ENCODE data around the gene HLA-DRB1.
"Not testable (repeated sequence)": the region's sequence is repeated elsewhere in the genome, so short reads cannot be mapped to it uniquely, and the experiment has no call there.

The HLA-DRB1 gene

DNA sequence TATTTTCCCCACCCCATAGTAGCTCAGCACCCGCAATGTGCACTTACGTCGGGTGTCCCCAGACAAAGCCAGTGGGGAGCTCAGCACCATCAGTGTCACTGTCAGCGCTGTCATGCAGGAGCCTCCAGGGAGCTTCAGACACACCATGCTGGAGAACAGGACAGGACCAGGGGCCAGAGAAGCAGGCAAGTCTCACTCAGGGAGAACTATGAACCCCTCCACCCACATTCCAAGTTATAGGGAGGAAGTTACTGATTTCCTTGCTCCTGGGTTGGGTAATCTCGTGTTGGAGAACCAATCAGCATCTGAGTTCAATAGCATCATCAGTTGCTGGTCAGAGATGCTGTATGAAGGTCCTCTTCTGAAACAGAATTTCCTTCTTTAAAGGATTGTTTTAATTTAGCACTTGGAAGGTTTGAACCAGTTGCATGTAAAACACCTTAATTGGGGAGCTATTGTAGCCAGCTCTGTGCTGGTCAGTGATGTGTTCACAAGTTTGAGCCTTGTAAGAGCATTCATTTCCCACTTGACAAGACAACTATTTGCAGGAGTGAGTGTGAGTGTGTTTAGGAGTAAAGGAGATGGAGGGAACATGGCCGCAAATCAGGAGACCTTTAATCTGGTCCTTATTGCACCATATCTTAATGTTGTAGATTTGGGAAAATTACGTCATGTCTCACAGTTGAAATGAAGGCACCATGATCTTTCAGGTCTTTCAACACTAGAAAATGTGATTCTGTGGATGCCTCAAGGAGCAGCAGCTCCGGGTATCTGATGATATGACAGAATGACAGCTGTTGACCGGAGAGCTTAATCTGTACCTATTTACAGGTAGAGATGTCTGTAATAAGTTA, at the start of gene HLA-DRB1:
Gene HLA-DRB1, minus strand, starts transcription at position 253 of the 854 bp plus-strand sequence. Its CDS starts 106 bp downstream, at position 147.
- in situ Hi-C loops (cut with MboI; ENCODE audit: low pct_unique_long_range_greater_than_20kb, low sequenced_read_pairs), result loop anchor here (5.0 kb wide), 1 partner anchor 63 kb away; no protein-coding TSS in a partner anchor
- DNase-seq, result peak; percentile 83

GRCh38 chr6:32638532-32639219, 49.0 kb upstream of the HLA-DRB1 start:
- in situ Hi-C loops (cut with MboI; ENCODE audit: low pct_unique_long_range_greater_than_20kb, low sequenced_read_pairs), result no loop called here
- DNase-seq, result no peak

DNA sequence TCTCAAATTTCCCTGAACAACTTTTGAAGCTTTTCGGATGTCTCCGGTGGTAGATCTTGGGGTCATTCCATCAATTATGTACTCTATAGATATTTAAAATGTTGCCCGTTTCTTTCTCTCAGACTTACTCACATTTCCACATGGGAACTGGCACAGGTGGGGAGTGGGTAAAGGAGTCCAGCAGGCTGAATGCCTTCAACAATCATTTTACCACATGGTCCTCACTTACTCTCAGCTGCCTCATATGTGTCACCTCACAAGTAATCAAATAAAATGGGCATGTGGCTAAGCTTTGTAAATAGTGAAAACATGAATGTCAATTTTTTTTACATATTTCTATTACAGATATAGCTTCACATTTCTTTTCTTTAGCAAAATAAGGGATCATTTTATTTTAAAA, 48.2 kb upstream of the HLA-DRB1 start:
- in situ Hi-C loops (cut with MboI; ENCODE audit: low pct_unique_long_range_greater_than_20kb, low sequenced_read_pairs), result no loop called here
- no peak for DNase-seq

- DNase-seq, result no peak
- in situ Hi-C loops (cut with MboI; ENCODE audit: low pct_unique_long_range_greater_than_20kb, low sequenced_read_pairs), result no loop called here
Measured at GRCh38 chr6:32637219-32637880, 47.7 kb upstream of the HLA-DRB1 start, which contains the start of gene HLA-DQA1. HLA-DQA1 (plus strand) TSS chr6:32637406; CDS start chr6:32637459, 53 bp downstream.

- in situ Hi-C loops (cut with MboI; ENCODE audit: low pct_unique_long_range_greater_than_20kb, low sequenced_read_pairs), result no loop called here
- no peak for DNase-seq
Measured at GRCh38 chr6:32635526-32636123, 46.0 kb upstream of the HLA-DRB1 start.

GRCh38 chr6:32629793-32630192, 40.1 kb upstream of the HLA-DRB1 start:
- DNase-seq; in situ Hi-C loops (cut with MboI; ENCODE audit: low pct_unique_long_range_greater_than_20kb, low sequenced_read_pairs): not testable (repeated sequence)

- DNase-seq, result no peak
- in situ Hi-C loops (cut with MboI; ENCODE audit: low pct_unique_long_range_greater_than_20kb, low sequenced_read_pairs), result no loop called here
Measured at GRCh38 chr6:32627831-32628230, 38.2 kb upstream of the HLA-DRB1 start.

- no peak for DNase-seq
- in situ Hi-C loops (cut with MboI; ENCODE audit: low pct_unique_long_range_greater_than_20kb, low sequenced_read_pairs), result no loop called here
Measured at GRCh38 chr6:32627249-32627648, 37.6 kb upstream of the HLA-DRB1 start.

GRCh38 chr6:32625137-32625536, 35.5 kb upstream of the HLA-DRB1 start:
- no peak for DNase-seq
- in situ Hi-C loops (cut with MboI; ENCODE audit: low pct_unique_long_range_greater_than_20kb, low sequenced_read_pairs), result no loop called here

DNA sequence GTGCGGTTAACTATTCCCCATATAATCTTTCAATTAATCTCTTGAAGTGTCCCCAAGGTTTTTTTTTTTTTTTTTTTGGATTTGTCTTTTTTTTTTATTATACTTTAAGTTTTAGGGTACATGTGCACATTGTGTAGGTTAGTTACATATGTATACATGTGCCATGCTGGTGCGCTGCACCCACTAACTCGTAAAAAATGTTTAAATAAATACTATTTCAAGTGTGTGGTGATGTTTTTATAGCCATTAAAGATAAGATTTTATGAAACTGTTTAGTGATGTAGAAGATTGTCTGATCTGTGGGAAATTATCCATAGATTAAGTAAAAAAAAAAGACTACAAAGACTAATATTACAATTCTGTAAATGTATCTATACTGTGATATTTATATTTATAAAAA, 34.9 kb upstream of the HLA-DRB1 start:
- in situ Hi-C loops (cut with MboI; ENCODE audit: low pct_unique_long_range_greater_than_20kb, low sequenced_read_pairs), result no loop called here
- no peak for DNase-seq

- no peak for DNase-seq
- in situ Hi-C loops (cut with MboI; ENCODE audit: low pct_unique_long_range_greater_than_20kb, low sequenced_read_pairs), result no loop called here
Measured at GRCh38 chr6:32623693-32624092, 34.0 kb upstream of the HLA-DRB1 start.

- peak; percentile 53 for DNase-seq
- in situ Hi-C loops (cut with MboI; ENCODE audit: low pct_unique_long_range_greater_than_20kb, low sequenced_read_pairs), result no loop called here
Measured at GRCh38 chr6:32622545-32623401, 33.1 kb upstream of the HLA-DRB1 start.

GRCh38 chr6:32621372-32621771, 31.7 kb upstream of the HLA-DRB1 start:
- in situ Hi-C loops (cut with MboI; ENCODE audit: low pct_unique_long_range_greater_than_20kb, low sequenced_read_pairs), result no loop called here
- no peak for DNase-seq

GRCh38 chr6:32617751-32618150, 28.1 kb upstream of the HLA-DRB1 start:
- in situ Hi-C loops (cut with MboI; ENCODE audit: low pct_unique_long_range_greater_than_20kb, low sequenced_read_pairs), result no loop called here
- DNase-seq, result no peak

DNA sequence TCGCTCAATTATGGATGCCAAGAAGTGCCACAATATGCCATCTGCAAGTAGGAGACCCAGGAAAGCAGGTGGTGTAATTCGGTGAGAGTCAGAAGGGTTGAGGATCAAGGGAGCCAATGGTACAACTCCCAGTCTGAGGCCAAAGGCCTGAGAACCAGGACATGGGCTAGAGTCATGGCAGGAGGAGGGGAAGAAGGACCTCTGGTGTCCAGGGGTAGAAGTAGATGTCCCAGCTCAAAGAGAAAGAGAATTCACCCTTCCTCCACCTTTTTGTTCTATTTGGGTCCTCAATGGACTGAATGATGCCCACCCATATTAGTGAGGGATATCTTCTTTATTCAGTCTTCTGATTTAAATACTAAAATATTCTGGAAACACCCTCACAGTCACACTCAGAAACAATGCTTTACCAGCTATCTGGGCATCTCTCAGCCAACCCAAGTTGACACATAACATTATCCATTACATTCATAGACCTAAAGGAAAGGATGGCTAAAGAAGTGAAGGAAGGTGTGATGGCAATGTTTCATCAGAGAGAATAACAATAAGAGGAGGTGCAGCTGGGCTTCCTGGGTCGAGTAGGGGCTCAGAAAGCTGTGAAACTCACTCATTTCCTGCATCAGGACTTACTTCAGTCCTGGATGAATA, 26.4 kb upstream of the HLA-DRB1 start:
- in situ Hi-C loops (cut with MboI; ENCODE audit: low pct_unique_long_range_greater_than_20kb, low sequenced_read_pairs), result no loop called here
- DNase-seq, result no peak

DNA sequence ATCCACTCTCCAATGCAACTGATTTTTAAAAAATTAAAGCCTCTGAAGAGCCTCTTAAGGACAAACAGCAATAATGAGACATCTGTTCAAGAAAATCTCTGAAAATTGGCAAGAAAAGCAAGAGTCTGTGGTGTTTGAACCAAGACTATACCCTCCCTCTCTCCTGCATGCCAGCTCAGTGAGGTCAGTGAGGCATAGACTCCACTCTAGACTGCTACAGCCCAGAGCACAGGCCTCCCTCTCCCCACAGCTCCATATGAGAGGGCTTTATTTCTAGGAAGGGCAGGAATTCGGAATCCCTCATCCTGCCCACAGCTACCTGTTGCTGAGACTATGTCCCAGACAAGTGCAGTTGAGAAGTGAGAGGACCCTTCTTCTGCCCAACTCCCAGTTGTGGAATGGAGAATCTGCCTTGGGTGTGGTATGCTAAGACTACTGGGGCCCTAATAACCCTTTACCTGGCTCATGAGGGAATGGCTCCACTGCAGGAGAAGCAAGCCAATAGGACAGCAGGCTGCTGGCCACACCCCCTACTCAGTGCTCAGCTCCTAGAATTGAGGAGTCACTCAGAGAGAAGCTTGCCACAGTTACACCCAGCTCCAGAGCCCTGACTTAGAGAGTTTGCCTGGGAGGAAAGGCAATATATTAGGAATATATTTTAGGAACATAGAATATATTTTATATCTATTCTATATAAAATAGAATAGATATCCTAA, 24.9 kb upstream of the HLA-DRB1 start:
- DNase-seq, result no peak
- in situ Hi-C loops (cut with MboI; ENCODE audit: low pct_unique_long_range_greater_than_20kb, low sequenced_read_pairs), result no loop called here

DNA sequence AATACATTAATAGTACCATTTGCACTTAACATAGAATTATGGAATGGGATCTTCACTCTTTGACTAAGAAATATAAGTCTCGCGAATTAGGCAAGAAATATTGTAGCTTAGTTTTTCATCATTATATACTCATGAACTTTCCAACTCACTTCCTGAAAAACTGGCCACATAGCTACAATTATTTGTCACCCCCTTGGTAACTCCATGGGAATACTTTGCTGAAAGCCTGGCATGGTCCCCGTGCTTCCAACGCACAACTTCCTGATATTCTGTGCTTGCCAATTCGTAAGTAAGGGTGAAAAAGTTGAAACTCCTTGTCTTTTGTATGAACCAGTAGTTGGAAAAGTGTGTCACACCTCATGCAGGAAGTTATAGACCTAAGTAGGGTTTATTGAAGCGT, 23.8 kb upstream of the HLA-DRB1 start:
- in situ Hi-C loops (cut with MboI; ENCODE audit: low pct_unique_long_range_greater_than_20kb, low sequenced_read_pairs), result no loop called here
- no peak for DNase-seq
